Measurements from ENCODE around the gene IKBKE.

GRCh38 chr1:206493279-206493678, 23.0 kb downstream of the IKBKE start:
- no peak for TF ChIP-seq ZBTB7A (tag by site-specific recombination; IDR thresholded peaks at IDR 0.05; ENCODE audit: low read depth)
- no peak for TF ChIP-seq CTCF (tag by site-specific recombination; IDR thresholded peaks at IDR 0.05)
- TF ChIP-seq ZNF670 (tag by site-specific recombination; IDR thresholded peaks at IDR 0.05; ENCODE audit: low read depth): no peak
- TF ChIP-seq ZBTB11 (tag by site-specific recombination; conservative IDR thresholded peaks at IDR 0.05; ENCODE audit: low read depth): no peak
- no peak for TF ChIP-seq ZFP3 (tag by site-specific recombination; IDR thresholded peaks at IDR 0.05; ENCODE audit: low read depth)
- TF ChIP-seq ZNF639 (tag by site-specific recombination; IDR thresholded peaks at IDR 0.05): no peak
- TF ChIP-seq ZNF830 (tag by site-specific recombination; IDR thresholded peaks at IDR 0.05; ENCODE audit: low read depth): no peak
- no peak for TF ChIP-seq ZNF23 (tag by site-specific recombination; IDR thresholded peaks at IDR 0.05; ENCODE audit: borderline replicate concordance)
- no peak for TF ChIP-seq ZFP41 (tag by site-specific recombination; IDR thresholded peaks at IDR 0.05; ENCODE audit: borderline replicate concordance)
- TF ChIP-seq PBX3 (CRISPR knock-in tag; IDR thresholded peaks at IDR 0.05): no peak
- no peak for TF ChIP-seq HOXC10 (CRISPR knock-in tag; IDR thresholded peaks at IDR 0.05)
- no peak for TF ChIP-seq ZNF274 (IDR thresholded peaks at IDR 0.05; ENCODE audit: low read length)
- TF ChIP-seq ZNF274 (tag by site-specific recombination; IDR thresholded peaks at IDR 0.05; ENCODE audit: borderline replicate concordance): no peak
- no peak for TF ChIP-seq ZNF292 (tag by site-specific recombination; IDR thresholded peaks at IDR 0.05; ENCODE audit: borderline replicate concordance, low read depth)
- no peak for TF ChIP-seq ZSCAN4 (tag by site-specific recombination; IDR thresholded peaks at IDR 0.05)
